ENCODE measurements around the gene DMRTC1. TPM values are rescaled to one million over a fixed set of nuclear protein-coding genes. Genes with fewer than 3 reads are reported as not detected.
"Not testable (repeated sequence)": the region's sequence is repeated elsewhere in the genome, so short reads cannot be mapped to it uniquely, and the experiment has no call there.

The DMRTC1 gene
- total RNA-seq, 1 experiment from 2014 or later, result not detected

DNA sequence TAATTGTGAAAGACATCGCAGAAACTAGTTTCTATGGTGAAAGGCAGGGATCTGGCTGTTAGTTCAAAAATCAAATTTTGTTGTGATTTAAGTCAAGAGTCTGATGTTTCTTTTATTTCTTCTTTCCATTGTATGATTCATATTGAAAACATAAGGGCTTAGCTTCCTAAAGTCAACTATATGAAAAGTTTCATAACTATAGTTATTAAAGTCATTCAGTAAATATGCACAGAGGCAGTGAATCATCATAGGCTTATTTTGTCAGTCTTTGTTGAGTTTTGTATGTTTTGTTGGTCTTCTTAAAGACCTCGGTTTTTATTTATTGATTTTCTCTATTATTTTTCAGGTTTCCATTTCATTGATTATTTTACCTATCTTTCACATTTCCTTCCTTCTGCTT lies 60.7 kb downstream of the DMRTC1 start:
- not testable (repeated sequence) for H3K27me3 ChIP-seq (ENCODE audit: control insufficient read depth, insufficient read depth, low read length); H3K4me3 ChIP-seq (ENCODE audit: insufficient read depth, low read depth, low read length); DNase-seq; H3K36me3 ChIP-seq (replicated peaks; ENCODE audit: control insufficient read depth, insufficient read depth, low read length)

DNA sequence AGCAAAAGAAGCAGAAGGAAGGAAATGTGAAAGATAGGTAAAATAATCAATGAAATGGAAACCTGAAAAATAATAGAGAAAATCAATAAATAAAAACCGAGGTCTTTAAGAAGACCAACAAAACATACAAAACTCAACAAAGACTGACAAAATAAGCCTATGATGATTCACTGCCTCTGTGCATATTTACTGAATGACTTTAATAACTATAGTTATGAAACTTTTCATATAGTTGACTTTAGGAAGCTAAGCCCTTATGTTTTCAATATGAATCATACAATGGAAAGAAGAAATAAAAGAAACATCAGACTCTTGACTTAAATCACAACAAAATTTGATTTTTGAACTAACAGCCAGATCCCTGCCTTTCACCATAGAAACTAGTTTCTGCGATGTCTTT lies 106.1 kb downstream of the DMRTC1 start:
- H3K4me3 ChIP-seq (ENCODE audit: insufficient read depth, low read depth, low read length); DNase-seq; H3K36me3 ChIP-seq (replicated peaks; ENCODE audit: control insufficient read depth, insufficient read depth, low read length); H3K27me3 ChIP-seq (ENCODE audit: control insufficient read depth, insufficient read depth, low read length): not testable (repeated sequence)

DNA sequence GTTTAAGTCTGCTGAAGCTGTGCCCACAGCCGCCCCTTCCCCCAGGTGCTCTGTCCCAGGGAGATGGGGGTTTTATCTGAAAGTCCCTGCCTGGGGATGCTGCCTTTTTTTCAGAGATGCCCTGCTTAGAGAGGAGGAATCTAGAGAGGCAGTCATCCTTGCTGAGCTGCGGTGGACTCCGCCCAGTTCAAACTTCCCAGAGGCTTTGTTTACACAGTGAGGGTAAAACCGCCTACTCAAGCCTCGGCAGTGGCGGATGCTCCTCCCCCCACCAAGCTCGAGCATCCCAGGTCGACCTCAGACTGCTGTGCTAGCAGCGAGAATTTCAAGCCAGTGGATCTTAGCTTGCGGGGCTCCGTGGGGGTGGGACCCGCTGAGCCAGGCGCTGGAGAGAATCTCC lies 112.9 kb downstream of the DMRTC1 start:
- H3K4me3 ChIP-seq (ENCODE audit: insufficient read depth, low read depth, low read length); H3K36me3 ChIP-seq (replicated peaks; ENCODE audit: control insufficient read depth, insufficient read depth, low read length); DNase-seq; H3K27me3 ChIP-seq (ENCODE audit: control insufficient read depth, insufficient read depth, low read length): not testable (repeated sequence)

Other genes with a start within 250 kb of the DMRTC1 start
- 7.1 and 10.5 TPM in 2 replicates for gene PHKA1, start 229.5 kb downstream of the DMRTC1 start, total RNA-seq (2014; rRNA removed; shearing (Covaris generic))
- gene DMRTC1B, start 166.9 kb downstream of the DMRTC1 start, total RNA-seq (2014; rRNA removed; shearing (Covaris generic)), result not detected in 2 replicates
- not detected in 2 replicates for gene FAM236B, start 161.2 kb downstream of the DMRTC1 start, total RNA-seq (2014; rRNA removed; shearing (Covaris generic))
- not detected in 2 replicates for gene FAM236D, start 135.6 kb downstream of the DMRTC1 start, total RNA-seq (2014; rRNA removed; shearing (Covaris generic))
- gene FAM236C, start 31.2 kb downstream of the DMRTC1 start, total RNA-seq (2014; rRNA removed; shearing (Covaris generic)), result not detected in 2 replicates
- gene FAM236A, start 5.6 kb downstream of the DMRTC1 start, total RNA-seq (2014; rRNA removed; shearing (Covaris generic)), result not detected in 2 replicates
- 0.11 and 0.17 TPM in 2 replicates for gene PABPC1L2B, start 59.1 kb upstream of the DMRTC1 start, total RNA-seq (2014; rRNA removed; shearing (Covaris generic))
- gene PABPC1L2A, start 135.7 kb upstream of the DMRTC1 start, total RNA-seq (2014; rRNA removed; shearing (Covaris generic)), result 0.03 and 0.26 TPM in 2 replicates

Data from H7 (cell line).